ENCODE measurements around the gene DAZAP2.
"Not testable (repeated sequence)": the region's sequence is repeated elsewhere in the genome, so short reads cannot be mapped to it uniquely, and the experiment has no call there.

DAZAP2 gene

DNA sequence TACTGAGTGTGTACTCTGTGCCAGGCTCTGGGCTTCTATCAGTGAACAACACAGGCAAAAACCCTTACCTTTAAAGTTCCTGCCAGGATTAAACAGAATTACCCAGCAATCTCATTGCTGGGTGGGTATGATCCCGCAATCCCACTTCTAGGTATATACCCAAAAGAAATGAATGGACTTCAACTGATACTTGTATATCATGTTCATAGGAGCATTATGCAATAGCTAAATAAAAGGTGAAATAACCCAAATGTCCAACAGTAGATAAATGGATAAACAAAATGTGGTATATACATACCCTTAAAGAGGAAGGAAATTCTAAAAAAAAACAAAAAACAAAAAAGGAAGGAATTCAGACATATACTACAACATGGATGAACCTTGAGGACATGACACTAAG, 14.7 kb downstream of the DAZAP2 start:
- no peak for FAIRE-seq

DNA sequence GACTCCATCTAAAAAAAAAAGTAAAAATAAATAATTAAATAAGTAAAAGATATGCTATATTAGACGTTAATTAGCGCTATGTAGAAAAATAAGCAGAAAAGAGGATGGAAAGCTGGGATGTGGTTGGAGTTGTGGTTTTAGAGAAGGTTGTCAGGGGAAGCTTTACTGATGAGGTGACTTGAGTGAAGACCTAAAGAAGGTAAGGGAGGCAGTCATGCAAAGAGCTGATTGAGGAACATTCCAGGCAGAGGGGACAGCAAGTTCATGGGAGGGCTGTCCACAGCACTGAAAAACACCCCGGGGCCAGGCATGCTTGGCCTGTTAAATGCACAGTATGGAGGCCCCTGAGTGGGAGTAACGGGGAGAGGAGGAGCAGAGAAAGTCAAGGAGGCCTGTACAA, 15.9 kb downstream of the DAZAP2 start:
- no peak for FAIRE-seq

DNA sequence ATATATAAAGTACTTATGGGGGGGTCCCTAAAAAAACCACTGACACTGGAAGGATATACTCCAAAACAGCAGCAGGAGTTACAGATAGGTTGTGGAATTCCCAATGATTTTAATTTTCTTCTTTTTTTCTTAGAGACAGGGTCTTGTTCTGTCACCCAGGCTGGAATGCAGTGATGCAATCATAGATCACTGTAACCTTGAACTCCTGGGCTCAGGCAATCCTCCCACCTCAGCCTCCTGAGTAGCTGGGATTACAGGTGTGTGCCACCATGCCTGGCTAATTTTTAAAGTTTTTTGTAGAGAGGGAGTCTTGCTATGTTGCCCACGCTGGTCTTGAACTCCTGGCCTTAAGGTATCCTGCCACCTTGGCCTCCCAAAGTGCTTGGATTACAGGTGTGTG, 21.0 kb downstream of the DAZAP2 start:
- not testable (repeated sequence) for FAIRE-seq

- FAIRE-seq, result no peak
Measured at GRCh38 chr12:51262758-51263177, 24.1 kb downstream of the DAZAP2 start.

GRCh38 chr12:51263341-51263740, 24.7 kb downstream of the DAZAP2 start:
- FAIRE-seq, result no peak

DNA sequence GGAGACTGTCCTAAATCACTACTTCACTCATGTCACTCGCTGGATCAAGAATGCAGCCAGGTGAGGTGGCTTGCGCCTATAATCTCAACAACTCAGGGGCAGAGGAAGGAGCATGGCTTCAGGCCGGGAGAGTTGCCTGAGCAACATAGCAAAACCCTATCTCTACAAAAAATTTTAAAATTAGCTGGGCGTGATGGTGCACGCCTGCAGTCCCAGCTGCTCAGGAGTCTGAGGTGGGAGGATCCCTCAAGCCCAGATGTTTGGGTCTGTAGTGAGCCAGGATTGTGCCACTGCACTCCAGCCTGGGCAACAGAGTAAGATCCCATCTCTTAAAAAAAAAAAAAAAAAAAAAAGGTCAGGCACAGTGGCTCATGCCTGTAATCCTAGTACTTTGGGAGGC, 25.7 kb downstream of the DAZAP2 start:
- no peak for FAIRE-seq

DNA sequence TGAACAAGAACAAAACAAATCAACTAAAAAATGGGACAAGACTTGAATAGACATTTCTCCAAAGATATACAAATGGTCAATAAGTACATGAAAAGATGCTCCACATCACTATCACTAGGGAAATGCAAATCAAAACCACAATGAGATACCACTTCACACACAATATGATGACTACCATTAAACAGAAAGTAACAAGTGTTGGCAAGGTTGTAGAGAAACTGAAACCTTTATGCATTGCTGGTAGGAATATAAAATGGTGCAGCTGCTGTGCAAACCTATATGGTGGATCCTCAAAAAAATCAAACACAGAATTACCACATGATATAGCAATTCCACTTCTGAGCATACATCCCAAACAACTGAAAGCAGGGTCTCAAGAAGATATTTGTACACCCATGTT, 26.4 kb downstream of the DAZAP2 start:
- no peak for FAIRE-seq

- FAIRE-seq, result no peak
Measured at GRCh38 chr12:51269174-51270066, 30.8 kb downstream of the DAZAP2 start.

- no peak for FAIRE-seq
Measured at GRCh38 chr12:51270067-51270950, 31.7 kb downstream of the DAZAP2 start, which contains the start of gene SMAGP. TSS of gene SMAGP (minus strand) at chr12:51270415. CDS start at chr12:51269278, 1,137 bp downstream.

DNA sequence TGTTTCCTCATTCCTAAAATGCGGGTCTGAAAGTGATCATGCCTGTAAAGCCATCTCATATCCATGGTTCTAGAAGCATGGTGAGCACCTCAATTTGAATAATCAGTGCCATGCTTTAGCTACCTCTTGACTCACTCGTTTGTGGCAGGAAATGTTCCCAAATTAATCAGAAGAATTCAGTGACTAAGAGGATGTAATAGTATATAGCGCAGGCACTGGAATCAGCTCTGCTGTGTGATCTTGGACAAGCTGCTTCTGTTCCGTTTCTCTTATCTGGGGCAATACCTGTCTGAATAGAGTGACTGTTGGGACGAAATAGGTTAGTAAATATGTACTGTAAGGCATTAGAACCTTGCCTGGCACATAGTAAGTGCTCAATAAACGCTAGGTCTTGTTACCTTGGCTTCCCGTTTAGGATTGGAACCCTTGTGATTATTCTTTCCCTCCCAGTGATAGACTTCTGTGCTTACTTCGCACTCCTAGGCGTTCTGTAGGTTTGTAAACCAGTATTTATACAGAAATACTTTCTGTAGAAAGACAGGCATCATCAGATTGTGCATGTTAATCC, 32.4 kb downstream of the DAZAP2 start:
- no peak for FAIRE-seq

- FAIRE-seq, result not testable (repeated sequence)
Measured at GRCh38 chr12:51272810-51273209, 34.2 kb downstream of the DAZAP2 start.

- no peak for FAIRE-seq
Measured at GRCh38 chr12:51275088-51275487, 36.5 kb downstream of the DAZAP2 start.

DNA sequence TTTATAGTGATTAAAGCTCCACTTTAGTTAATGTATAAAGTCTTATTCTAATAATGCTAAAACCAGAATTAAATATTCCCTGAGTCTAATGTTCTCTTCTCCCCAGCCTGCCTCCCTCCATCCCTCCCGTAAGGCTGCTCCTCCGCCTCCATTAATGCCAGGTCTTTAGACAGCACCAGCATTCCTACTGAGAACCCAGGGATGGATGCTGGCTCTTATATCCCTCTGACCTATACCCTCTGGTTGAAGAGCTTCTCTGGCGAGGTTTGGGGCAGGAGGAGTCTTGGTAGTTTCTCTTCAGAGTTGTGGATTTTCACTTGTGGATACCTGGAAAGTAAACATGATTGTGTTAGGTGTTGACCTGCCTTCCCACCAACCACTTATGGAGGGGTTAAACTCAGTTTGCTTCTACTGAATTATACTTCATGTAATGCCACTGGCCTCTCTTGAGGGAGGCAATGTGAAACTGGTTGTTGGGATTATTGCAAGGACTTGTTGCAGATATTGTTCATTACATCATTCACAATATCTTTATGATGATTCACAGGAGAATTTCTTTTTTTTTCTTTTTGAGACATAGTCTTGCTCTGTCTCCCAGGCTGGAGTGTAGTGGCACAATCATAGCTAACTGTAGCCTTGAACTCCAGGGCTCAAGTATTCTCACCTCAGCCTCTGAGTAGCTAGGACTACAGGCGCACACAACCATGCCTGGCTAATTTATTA, 42.7 kb downstream of the DAZAP2 start:
- FAIRE-seq, result no peak

GRCh38 chr12:51285843-51286242, 47.2 kb downstream of the DAZAP2 start:
- no peak for FAIRE-seq

DNA sequence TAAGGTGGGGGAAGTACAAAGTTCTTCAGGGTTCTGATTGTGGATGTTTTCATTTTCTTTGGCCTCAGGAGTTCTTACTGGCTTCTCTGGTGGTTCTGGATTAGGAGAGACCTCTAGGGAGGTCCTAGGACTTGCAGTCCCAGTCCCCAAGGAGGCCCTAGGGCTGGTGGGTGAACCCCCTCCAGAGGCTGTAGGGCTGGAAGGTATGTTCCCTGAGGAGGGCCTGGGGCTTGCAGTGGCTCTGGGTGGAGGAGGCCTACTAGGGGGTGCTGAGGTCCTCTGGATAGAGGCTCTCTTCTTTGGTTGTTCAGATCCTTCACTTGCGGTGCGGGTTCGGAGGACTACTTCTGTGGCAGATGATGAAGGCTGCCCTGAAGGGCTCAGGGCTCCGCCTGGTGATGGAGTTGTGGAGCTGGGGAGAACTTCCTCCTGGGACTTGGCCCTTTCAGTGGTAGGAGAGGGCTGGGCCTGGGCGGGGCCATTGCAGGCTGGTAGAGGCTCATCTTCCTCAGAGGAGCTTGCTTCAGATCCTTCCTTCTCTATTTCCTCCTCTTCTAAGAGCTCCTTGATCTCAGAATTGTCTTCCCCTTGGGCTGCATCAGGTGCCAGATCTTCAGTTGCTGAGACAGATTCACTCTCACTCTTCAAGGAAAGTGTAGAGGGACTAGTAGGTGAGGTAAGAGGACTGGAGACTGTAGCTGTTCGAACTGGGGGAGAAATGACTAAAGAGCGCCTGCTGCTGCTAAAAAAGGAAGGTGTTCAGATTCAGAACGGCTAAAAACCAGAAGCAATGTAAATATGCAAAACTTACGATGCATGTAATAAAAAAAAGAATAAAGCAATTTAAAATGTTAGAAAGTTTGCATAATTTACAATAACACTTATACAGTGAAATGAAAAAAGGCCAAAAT, 53.2 kb downstream of the DAZAP2 start:
- FAIRE-seq, result not testable (repeated sequence)

Measured in A204.1 (cell line).